Mammary epithelial cell (primary cell): Measurements from ENCODE around the gene MAP3K19.

Experiments
- EZH2 ChIP-seq: IDR thresholded peaks from 2 replicates; pipeline ENCODE4 v1.6.1; 2012; ENCODE audit warnings: low read length, inconsistent platforms, borderline replicate concordance
- TF ChIP-seq, protein P1 (sequence below), 2 donors: IDR thresholded peaks in 1 of 2; conservative IDR thresholded peaks in 1 of 2; 2 replicates each; pipeline ENCODE4 v1.5.1; 2011 to 2012; ENCODE audit warnings: inconsistent platforms in 2 of 2, low read length in 2 of 2, mild to moderate bottlenecking in 2 of 2, control low read depth in 1 of 2, low read depth in 1 of 2; ENCODE audit not compliant: insufficient read depth in 1 of 2; ENCODE audit errors: extremely low read depth in 1 of 2

DNA sequence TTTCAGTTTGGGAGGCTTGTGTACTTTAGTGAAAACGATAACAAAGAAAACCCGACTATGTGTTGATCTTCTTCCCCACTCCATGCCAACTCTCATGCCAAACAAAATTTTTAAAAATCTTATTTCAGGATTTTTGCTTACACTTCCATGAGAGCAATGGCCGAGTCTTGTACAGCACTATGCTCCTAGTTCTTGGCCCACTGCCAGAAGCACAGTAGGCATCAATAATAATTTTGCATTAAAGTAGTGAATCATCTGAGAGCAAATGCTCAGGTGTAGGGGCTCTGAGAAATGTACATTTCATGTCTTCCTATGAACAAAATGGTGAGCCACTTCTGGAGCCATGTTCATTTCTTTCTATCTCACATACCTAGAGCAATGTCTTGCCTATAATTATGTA is 62.2 kb downstream of the MAP3K19 start:
- TF ChIP-seq, protein P1, sequence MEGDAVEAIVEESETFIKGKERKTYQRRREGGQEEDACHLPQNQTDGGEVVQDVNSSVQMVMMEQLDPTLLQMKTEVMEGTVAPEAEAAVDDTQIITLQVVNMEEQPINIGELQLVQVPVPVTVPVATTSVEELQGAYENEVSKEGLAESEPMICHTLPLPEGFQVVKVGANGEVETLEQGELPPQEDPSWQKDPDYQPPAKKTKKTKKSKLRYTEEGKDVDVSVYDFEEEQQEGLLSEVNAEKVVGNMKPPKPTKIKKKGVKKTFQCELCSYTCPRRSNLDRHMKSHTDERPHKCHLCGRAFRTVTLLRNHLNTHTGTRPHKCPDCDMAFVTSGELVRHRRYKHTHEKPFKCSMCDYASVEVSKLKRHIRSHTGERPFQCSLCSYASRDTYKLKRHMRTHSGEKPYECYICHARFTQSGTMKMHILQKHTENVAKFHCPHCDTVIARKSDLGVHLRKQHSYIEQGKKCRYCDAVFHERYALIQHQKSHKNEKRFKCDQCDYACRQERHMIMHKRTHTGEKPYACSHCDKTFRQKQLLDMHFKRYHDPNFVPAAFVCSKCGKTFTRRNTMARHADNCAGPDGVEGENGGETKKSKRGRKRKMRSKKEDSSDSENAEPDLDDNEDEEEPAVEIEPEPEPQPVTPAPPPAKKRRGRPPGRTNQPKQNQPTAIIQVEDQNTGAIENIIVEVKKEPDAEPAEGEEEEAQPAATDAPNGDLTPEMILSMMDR (conservative IDR thresholded peaks at IDR 0.05 in 1 of 2, IDR thresholded peaks at IDR 0.05 in 1 of 2; ENCODE audit: extremely low read depth in 1 of 2, insufficient read depth in 1 of 2, low read depth in 1 of 2, low read length in 2 of 2) = no peak
- no peak for TF ChIP-seq EZH2
